ENCODE results near the gene C5orf15.
"Not testable (repeated sequence)": the region's sequence is repeated elsewhere in the genome, so short reads cannot be mapped to it uniquely, and the experiment has no call there.

The C5orf15 gene

GRCh38 chr5:133981714-133982113 lies 13.3 kb upstream of the C5orf15 start:
- DNase-seq (ENCODE audit: insufficient read length, low spot score) (no peak), FAIRE-seq (no peak)
- TF ChIP-seq POLR2A (IDR thresholded peaks at IDR 0.05; ENCODE audit: low read depth, low read length) = no peak

- FAIRE-seq (no peak), DNase-seq (ENCODE audit: insufficient read length, low spot score) (no peak)
- no peak for TF ChIP-seq POLR2A (IDR thresholded peaks at IDR 0.05; ENCODE audit: low read depth, low read length)
These were observed 12.2 kb upstream of the C5orf15 start for GRCh38 chr5:133980652-133981051.

DNA sequence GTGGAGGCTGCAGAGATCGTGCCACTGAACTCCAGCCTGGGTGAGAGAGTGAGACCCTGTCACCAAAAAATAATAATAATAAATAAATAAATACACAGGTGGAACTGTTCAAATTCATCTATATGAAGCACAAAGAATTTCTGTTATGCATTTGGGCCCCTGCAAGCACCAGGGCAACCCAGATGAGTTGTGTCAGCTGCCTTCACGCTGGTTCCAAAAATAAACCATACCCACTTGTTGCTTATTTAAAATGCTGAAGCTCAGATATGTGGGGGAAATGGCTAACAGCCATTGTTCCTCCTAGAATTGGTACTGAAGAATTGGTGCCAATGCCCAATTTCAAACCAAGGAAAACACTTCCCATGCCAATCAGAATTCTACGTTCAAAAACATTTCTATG lies 10.5 kb upstream of the C5orf15 start:
- no peak for TF ChIP-seq POLR2A (IDR thresholded peaks at IDR 0.05; ENCODE audit: low read depth, low read length)
- no peak for DNase-seq (ENCODE audit: insufficient read length, low spot score)
- FAIRE-seq = no peak

- no peak for TF ChIP-seq POLR2A (IDR thresholded peaks at IDR 0.05; ENCODE audit: low read depth, low read length)
- FAIRE-seq = no peak
- peak; percentile 40 for DNase-seq (ENCODE audit: insufficient read length, low spot score)
These were observed 9.4 kb upstream of the C5orf15 start for GRCh38 chr5:133977858-133978257.

DNA sequence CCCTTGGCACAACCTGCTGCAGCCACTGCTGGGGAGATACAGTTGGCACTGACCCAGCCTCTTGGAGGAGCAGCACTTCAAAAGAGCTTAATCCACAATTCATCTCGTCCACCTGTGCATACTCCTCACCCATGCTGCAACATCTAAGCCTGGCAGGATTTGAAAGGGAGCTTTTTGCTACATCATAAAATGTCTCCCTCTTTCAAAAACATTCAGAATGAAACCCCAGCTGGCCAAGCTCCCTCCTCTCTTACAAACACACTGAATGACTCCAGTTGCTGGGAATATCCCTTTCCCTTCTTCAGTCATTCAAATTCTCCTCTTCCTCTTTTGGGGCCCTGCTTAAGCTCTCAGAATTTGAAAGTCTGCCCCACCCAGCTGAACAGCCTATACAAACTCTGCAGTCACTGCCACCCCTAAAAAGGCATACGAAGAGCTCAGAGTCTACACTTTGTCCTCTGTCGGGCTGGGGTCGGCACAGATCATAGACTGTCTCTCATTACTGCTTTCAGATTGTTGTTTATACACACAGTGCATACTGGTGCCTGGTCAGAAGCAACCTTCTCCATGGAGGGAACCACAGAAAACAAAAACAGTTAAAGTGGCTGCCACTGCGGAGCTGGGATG lies 8.8 kb upstream of the C5orf15 start:
- TF ChIP-seq POLR2A (IDR thresholded peaks at IDR 0.05; ENCODE audit: low read depth, low read length) = no peak
- FAIRE-seq (no peak), DNase-seq (ENCODE audit: insufficient read length, low spot score) (no peak)

DNA sequence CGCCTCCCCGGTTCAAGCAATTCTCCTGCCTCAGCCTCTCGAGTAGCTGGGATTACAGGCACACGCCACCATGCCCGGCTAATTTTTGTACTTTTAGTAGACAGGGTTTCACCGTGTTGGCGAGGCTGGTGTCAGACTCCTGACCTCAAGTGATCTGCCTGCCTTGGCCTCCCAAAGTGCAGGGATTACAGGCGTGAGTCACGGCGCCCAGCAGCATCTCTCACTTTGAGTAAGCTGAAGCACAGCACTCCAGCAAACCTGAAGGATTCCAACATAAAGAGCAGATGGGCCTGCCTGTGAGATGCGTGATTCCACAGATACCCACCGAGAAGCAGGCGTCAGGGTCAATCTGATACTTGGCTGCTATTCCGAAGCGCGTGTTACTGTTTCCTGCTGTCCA lies 7.1 kb upstream of the C5orf15 start:
- FAIRE-seq; DNase-seq (ENCODE audit: insufficient read length, low spot score): not testable (repeated sequence)

- DNase-seq (ENCODE audit: insufficient read length, low spot score) = no peak
- no peak for TF ChIP-seq POLR2A (IDR thresholded peaks at IDR 0.05; ENCODE audit: low read depth, low read length)
- no peak for FAIRE-seq
These were observed 5.7 kb upstream of the C5orf15 start for GRCh38 chr5:133974142-133974541.

GRCh38 chr5:133970325-133970909 lies 2.0 kb upstream of the C5orf15 start:
- no peak for DNase-seq (ENCODE audit: insufficient read length, low spot score)
- no peak for FAIRE-seq
- TF ChIP-seq POLR2A (IDR thresholded peaks at IDR 0.05; ENCODE audit: low read depth, low read length) = no peak

GRCh38 chr5:133969654-133970324 lies 1.4 kb upstream of the C5orf15 start:
- FAIRE-seq (no peak), DNase-seq (ENCODE audit: insufficient read length, low spot score) (no peak)
- TF ChIP-seq POLR2A (IDR thresholded peaks at IDR 0.05; ENCODE audit: low read depth, low read length) = no peak

DNA sequence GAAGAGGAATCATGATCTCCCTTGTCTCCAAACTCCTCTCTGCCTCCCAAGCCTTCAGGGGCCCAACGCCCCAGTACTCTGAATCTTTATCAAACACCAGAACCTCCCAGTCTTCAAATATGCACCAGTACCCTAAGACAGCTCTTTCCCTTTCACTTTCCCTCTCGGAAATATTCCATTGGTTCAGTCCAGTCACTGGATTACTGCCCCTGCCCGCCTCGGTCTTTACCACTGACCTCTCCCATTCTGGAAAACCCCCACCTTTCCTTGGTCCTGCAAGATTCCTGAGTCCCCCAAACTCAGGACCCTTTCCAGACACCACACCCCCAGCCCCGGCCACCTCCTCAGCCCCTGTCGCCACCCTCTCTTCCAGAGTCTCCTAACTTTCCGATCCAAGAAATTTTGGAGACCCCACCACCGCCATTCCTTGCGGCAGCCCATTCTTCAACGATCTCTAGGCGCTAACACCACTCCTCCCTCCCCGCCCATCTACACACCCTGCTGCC lies 674 bp downstream of the C5orf15 start:
- DNase-seq (ENCODE audit: insufficient read length, low spot score) (no peak), FAIRE-seq (no peak)
- no peak for TF ChIP-seq POLR2A (IDR thresholded peaks at IDR 0.05; ENCODE audit: low read depth, low read length)

GRCh38 chr5:133967124-133967523 lies 1.3 kb downstream of the C5orf15 start:
- DNase-seq (ENCODE audit: insufficient read length, low spot score) (no peak), FAIRE-seq (no peak)
- TF ChIP-seq POLR2A (IDR thresholded peaks at IDR 0.05; ENCODE audit: low read depth, low read length) = no peak

- no peak for DNase-seq (ENCODE audit: insufficient read length, low spot score)
- TF ChIP-seq POLR2A (IDR thresholded peaks at IDR 0.05; ENCODE audit: low read depth, low read length) = no peak
- no peak for FAIRE-seq
These were observed 2.3 kb downstream of the C5orf15 start for GRCh38 chr5:133966090-133966489.

DNA sequence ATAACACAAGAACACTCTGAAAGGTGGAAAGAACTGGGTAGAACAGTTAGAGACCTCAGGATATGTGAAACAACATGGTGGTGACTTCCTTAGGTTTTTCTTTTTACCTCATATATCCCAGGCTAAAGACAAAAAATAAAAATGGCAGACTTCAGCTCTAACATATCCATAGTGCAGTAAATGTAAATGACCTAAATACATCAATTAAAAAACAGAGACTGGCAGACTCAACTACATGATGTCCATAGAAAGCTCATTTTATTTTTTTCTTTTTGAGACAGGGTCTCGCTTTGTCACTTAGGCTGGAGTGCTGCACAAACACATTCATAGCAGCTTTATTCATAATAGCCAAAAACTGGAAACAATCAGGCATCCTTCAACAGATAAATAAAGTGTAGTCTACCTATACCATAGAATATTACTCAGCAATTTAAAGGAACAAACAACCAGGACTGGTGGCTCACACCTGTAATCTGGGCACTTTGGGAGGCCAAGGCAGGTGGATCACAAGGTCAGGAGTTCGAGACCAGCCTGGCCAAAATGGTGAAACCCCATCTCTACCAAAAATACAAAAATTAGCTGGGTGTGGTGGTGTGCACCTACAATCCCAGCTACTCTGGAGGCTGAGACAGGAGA lies 4.8 kb downstream of the C5orf15 start:
- no peak for TF ChIP-seq POLR2A (IDR thresholded peaks at IDR 0.05; ENCODE audit: low read depth, low read length)
- FAIRE-seq = no peak

GRCh38 chr5:133962801-133963476 lies 5.5 kb downstream of the C5orf15 start:
- FAIRE-seq (peak; percentile 45), DNase-seq (ENCODE audit: insufficient read length, low spot score) (no peak)
- no peak for TF ChIP-seq POLR2A (IDR thresholded peaks at IDR 0.05; ENCODE audit: low read depth, low read length)

More for the DNA sequence above, 4.8 kb downstream of the C5orf15 start:
- DNase-seq (ENCODE audit: insufficient read length, low spot score) = no peak
